HCT116 (cell line): ENCODE data around the gene NBAS.

Source experiments
- CEBPB ChIP-seq: IDR thresholded peaks from 2 replicates; pipeline ENCODE4 v1.6.1; 2012; ENCODE audit warnings: low read depth
- EGR1 ChIP-seq: IDR thresholded peaks from 2 replicates; pipeline ENCODE4 v1.6.1; 2012; ENCODE audit warnings: low read depth
- EZH2 ChIP-seq: fragments of 200-600 bp; sonication (generic); IDR thresholded peaks from 2 replicates; pipeline ENCODE4 v1.6.1; 2017; ENCODE audit warnings: antibody characterized with exemption, mixed run types
- POLR2A ChIP-seq: IDR thresholded peaks from 2 replicates; pipeline ENCODE4 v1.7.0; 2011; ENCODE audit warnings: borderline replicate concordance; ENCODE audit not compliant: insufficient read depth, insufficient read length; ENCODE audit errors: extremely low read depth
- POLR2AphosphoS5 ChIP-seq: IDR thresholded peaks from 2 replicates; pipeline ENCODE4 v1.6.1; 2011; ENCODE audit warnings: mild to moderate bottlenecking, low read depth, low read length, moderate library complexity
- RAD21 ChIP-seq: IDR thresholded peaks from 2 replicates; pipeline ENCODE4 v1.6.1; 2012; ENCODE audit warnings: low read depth, mild to moderate bottlenecking
- SIN3A ChIP-seq: IDR thresholded peaks from 2 replicates; pipeline ENCODE4 v1.6.1; 2012; ENCODE audit warnings: low read depth
- SP1 ChIP-seq: IDR thresholded peaks from 2 replicates; pipeline ENCODE4 v1.6.1; 2012; ENCODE audit warnings: low read depth
- ZNF274 ChIP-seq: fragments of 200-500 bp; sonication (Bioruptor generic); IDR thresholded peaks from 2 replicates; pipeline ENCODE4 v1.6.1; 2014; ENCODE audit warnings: mild to moderate bottlenecking, low read depth, low read length, inconsistent platforms
- TF ChIP-seq, protein P1 (sequence below), 3 experiments: fragments of 200-600 bp in 1 of 3; sonication (generic) in 1 of 3; IDR thresholded peaks in 2 of 3; conservative IDR thresholded peaks in 1 of 3; 2 replicates each; pipeline ENCODE4 v1.5.1; 2012 to 2017; ENCODE audit warnings: low read depth in 2 of 3, low read length in 2 of 3, antibody characterized with exemption in 1 of 3, borderline replicate concordance in 1 of 3, control low read depth in 1 of 3, mild to moderate bottlenecking in 1 of 3, mixed read lengths in 1 of 3, mixed run types in 1 of 3, moderate library complexity in 1 of 3; ENCODE audit not compliant: insufficient read depth in 1 of 3
- TF ChIP-seq, protein P2 (sequence below): IDR thresholded peaks from 2 replicates; pipeline ENCODE4 v1.6.1; 2012
- TF ChIP-seq, protein P3 (sequence below): IDR thresholded peaks from 2 replicates; pipeline ENCODE4 v1.6.1; 2012; ENCODE audit warnings: low read depth
- TF ChIP-seq, protein P4 (sequence below): IDR thresholded peaks from 2 replicates; pipeline ENCODE4 v1.6.1; 2012
- TF ChIP-seq, protein P5 (sequence below): IDR thresholded peaks from 2 replicates; pipeline ENCODE4 v1.6.1; 2011; ENCODE audit warnings: mild to moderate bottlenecking, low read length, moderate library complexity; ENCODE audit not compliant: insufficient replicate concordance; ENCODE audit errors: extremely low read depth

DNA sequence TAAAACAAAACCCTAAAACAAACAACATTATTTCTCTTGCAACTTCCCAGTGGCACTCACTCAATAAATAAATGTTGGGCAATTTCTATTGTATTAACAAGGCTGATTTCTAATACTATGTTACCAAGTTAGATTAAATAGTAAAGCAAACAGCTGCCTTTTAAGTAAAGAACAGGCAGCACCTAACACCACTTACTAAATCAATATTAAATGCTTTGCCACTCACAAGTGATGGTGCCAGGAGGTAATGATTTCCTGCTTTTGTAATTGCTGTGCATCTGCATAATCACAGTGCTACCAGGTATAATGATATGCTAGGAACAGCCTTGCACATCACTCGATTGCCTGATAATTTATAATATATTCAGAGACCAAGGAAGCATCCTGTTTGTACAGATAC lies 276.5 kb downstream of the NBAS start:
- TF ChIP-seq EZH2 (no peak), RAD21 (no peak), SIN3A (no peak), POLR2A (no peak), ZNF274 (no peak), SP1 (no peak), POLR2AphosphoS5 (no peak), CEBPB (no peak), EGR1 (no peak)
- TF ChIP-seq, protein P1, sequence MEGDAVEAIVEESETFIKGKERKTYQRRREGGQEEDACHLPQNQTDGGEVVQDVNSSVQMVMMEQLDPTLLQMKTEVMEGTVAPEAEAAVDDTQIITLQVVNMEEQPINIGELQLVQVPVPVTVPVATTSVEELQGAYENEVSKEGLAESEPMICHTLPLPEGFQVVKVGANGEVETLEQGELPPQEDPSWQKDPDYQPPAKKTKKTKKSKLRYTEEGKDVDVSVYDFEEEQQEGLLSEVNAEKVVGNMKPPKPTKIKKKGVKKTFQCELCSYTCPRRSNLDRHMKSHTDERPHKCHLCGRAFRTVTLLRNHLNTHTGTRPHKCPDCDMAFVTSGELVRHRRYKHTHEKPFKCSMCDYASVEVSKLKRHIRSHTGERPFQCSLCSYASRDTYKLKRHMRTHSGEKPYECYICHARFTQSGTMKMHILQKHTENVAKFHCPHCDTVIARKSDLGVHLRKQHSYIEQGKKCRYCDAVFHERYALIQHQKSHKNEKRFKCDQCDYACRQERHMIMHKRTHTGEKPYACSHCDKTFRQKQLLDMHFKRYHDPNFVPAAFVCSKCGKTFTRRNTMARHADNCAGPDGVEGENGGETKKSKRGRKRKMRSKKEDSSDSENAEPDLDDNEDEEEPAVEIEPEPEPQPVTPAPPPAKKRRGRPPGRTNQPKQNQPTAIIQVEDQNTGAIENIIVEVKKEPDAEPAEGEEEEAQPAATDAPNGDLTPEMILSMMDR (IDR thresholded peaks at IDR 0.05 in 2 of 3, conservative IDR thresholded peaks at IDR 0.05 in 1 of 3; ENCODE audit: borderline replicate concordance in 1 of 3, insufficient read depth in 1 of 3, low read depth in 2 of 3, low read length in 2 of 3) = no peak
- TF ChIP-seq, protein P2, sequence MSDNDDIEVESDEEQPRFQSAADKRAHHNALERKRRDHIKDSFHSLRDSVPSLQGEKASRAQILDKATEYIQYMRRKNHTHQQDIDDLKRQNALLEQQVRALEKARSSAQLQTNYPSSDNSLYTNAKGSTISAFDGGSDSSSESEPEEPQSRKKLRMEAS = no peak
- TF ChIP-seq, protein P3, sequence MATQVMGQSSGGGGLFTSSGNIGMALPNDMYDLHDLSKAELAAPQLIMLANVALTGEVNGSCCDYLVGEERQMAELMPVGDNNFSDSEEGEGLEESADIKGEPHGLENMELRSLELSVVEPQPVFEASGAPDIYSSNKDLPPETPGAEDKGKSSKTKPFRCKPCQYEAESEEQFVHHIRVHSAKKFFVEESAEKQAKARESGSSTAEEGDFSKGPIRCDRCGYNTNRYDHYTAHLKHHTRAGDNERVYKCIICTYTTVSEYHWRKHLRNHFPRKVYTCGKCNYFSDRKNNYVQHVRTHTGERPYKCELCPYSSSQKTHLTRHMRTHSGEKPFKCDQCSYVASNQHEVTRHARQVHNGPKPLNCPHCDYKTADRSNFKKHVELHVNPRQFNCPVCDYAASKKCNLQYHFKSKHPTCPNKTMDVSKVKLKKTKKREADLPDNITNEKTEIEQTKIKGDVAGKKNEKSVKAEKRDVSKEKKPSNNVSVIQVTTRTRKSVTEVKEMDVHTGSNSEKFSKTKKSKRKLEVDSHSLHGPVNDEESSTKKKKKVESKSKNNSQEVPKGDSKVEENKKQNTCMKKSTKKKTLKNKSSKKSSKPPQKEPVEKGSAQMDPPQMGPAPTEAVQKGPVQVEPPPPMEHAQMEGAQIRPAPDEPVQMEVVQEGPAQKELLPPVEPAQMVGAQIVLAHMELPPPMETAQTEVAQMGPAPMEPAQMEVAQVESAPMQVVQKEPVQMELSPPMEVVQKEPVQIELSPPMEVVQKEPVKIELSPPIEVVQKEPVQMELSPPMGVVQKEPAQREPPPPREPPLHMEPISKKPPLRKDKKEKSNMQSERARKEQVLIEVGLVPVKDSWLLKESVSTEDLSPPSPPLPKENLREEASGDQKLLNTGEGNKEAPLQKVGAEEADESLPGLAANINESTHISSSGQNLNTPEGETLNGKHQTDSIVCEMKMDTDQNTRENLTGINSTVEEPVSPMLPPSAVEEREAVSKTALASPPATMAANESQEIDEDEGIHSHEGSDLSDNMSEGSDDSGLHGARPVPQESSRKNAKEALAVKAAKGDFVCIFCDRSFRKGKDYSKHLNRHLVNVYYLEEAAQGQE = no peak
- TF ChIP-seq, protein P4, sequence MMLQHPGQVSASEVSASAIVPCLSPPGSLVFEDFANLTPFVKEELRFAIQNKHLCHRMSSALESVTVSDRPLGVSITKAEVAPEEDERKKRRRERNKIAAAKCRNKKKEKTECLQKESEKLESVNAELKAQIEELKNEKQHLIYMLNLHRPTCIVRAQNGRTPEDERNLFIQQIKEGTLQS = no peak
- TF ChIP-seq, protein P5, sequence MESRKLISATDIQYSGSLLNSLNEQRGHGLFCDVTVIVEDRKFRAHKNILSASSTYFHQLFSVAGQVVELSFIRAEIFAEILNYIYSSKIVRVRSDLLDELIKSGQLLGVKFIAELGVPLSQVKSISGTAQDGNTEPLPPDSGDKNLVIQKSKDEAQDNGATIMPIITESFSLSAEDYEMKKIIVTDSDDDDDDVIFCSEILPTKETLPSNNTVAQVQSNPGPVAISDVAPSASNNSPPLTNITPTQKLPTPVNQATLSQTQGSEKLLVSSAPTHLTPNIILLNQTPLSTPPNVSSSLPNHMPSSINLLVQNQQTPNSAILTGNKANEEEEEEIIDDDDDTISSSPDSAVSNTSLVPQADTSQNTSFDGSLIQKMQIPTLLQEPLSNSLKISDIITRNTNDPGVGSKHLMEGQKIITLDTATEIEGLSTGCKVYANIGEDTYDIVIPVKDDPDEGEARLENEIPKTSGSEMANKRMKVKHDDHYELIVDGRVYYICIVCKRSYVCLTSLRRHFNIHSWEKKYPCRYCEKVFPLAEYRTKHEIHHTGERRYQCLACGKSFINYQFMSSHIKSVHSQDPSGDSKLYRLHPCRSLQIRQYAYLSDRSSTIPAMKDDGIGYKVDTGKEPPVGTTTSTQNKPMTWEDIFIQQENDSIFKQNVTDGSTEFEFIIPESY = no peak
